AG09319 (cell line): Measurements from ENCODE around the gene MASP1.

ENCODE experiments used
- DNase-seq: peaks from one replicate; pipeline ENCODE4 v3.0.0-alpha.2; 2010; ENCODE audit warnings: low read depth; ENCODE audit errors: extremely low read depth
- TF ChIP-seq, protein P1 (sequence below): IDR thresholded peaks from 2 replicates; pipeline ENCODE4 v1.5.1; 2011; ENCODE audit warnings: low read depth, mild to moderate bottlenecking, inconsistent platforms, low read length, moderate library complexity

MASP1 gene

DNA sequence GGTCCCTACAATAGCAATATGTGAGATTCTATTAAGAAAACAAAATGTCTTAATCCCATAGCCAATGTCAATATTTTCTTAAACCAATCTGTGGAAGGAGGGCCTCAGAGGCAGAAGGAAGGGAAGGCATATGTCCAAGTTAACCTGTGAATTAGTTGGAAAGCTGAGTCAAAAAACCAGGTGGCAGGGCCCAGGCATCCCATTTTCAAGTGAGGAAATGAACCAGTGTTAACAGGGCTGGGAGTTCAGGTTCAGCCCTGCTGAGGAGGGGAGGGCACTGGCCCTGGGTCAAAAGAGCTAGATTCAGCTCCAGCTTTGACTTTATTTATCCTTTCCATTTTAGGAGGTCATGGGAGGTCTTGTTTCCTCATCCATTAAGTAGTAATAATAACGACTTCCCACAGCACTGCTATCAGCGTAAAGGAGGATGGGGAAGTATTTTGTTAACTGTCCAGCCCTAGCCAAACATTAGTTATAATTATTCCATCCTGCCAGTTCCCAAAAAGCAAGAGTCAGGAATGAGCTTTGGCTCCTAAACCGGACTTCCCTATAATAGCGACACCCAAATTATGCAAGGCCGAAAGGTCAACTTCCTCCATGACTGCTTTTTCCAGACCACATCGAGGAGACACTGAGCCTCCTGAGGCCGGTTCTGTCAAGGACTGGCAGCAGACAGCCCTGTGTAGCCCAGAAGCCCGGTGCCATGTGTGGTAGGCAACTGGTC is 3.2 kb downstream of the MASP1 start:
- no peak for DNase-seq
- TF ChIP-seq, protein P1, sequence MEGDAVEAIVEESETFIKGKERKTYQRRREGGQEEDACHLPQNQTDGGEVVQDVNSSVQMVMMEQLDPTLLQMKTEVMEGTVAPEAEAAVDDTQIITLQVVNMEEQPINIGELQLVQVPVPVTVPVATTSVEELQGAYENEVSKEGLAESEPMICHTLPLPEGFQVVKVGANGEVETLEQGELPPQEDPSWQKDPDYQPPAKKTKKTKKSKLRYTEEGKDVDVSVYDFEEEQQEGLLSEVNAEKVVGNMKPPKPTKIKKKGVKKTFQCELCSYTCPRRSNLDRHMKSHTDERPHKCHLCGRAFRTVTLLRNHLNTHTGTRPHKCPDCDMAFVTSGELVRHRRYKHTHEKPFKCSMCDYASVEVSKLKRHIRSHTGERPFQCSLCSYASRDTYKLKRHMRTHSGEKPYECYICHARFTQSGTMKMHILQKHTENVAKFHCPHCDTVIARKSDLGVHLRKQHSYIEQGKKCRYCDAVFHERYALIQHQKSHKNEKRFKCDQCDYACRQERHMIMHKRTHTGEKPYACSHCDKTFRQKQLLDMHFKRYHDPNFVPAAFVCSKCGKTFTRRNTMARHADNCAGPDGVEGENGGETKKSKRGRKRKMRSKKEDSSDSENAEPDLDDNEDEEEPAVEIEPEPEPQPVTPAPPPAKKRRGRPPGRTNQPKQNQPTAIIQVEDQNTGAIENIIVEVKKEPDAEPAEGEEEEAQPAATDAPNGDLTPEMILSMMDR: no peak

DNA sequence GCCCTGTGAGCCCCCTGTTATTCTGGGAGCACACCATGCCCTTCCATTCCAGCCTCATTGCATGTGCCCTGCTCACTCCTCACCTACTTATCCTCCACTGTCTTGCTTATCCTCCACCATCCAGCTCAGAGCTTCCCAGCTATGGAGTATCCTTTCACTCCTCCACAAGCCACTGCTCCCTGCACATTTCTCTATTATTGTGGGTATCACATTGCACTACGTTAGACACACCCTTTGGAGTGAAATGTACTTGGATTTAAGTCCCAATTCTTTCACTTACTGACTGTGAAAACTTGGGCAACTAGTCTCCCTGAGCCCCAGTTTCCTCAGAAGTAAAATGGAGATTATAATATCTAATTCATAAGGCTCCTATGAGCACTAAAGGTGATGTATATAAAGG is 4.3 kb downstream of the MASP1 start:
- TF ChIP-seq, protein P1: no peak
- DNase-seq: no peak

- DNase-seq: peak; percentile 79
- TF ChIP-seq, protein P1: no peak
Observed at GRCh38 chr3:187286467-187287059, 5.0 kb downstream of the MASP1 start.

GRCh38 chr3:187281191-187281714 is 10.3 kb downstream of the MASP1 start:
- TF ChIP-seq, protein P1: peak; percentile 17
- DNase-seq: peak; percentile 88

DNA sequence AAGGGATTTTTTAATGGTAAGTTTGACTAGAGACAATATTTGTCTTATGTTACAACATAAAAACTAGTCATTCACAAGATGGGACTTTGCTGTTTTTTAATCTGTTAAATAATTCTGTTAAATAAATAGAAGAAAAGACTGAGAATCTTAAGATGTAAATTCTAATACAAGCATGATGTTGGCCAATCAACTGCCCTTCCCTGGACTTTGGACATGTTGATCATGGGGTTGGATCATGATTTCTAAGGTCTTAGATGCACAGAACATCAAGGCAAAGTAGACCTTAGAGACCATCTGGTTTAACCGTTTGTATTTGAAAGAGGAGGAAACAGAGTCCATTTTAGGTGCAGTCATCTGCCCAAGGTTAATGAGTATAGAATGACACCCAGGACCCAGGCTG is 10.9 kb downstream of the MASP1 start:
- TF ChIP-seq, protein P1: no peak

DNA sequence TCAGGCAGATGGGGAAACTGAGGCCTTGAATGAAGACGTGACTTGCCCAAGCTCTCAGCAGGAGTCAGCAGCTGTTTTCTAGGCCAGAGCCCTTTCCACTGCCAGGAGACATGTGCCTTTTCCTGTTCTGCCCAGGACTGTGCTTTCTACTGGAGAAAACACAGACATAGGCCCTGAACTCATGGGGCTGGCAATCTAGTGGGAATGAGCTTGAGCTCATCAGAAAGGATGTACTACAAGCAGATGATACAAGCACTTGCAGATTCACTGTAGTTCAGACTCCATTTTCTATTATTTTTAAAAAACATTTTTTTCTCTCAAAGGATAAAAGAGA is 14.4 kb downstream of the MASP1 start:
- TF ChIP-seq, protein P1: no peak

More for the DNA sequence above, 10.9 kb downstream of the MASP1 start:
- no peak for DNase-seq

GRCh38 chr3:187276397-187277128 is 15.0 kb downstream of the MASP1 start:
- TF ChIP-seq, protein P1: no peak
- DNase-seq: no peak

More for the DNA sequence above, 14.4 kb downstream of the MASP1 start:
- no peak for DNase-seq
